GM12878 (cell line): ENCODE results near the gene SIGLEC12.

Experiments
- CREB1 ChIP-seq: IDR thresholded peaks from 2 replicates; pipeline ENCODE4 v1.6.1; 2012; ENCODE audit warnings: low read depth, mild to moderate bottlenecking, inconsistent platforms
- HDAC2 ChIP-seq: fragments of 200-600 bp; sonication (generic); IDR thresholded peaks from 2 replicates; pipeline ENCODE4 v1.6.1; 2017

GRCh38 chr19:51521357-51521756 is 19.8 kb upstream of the SIGLEC12 start:
- TF ChIP-seq CREB1 (no peak), HDAC2 (no peak)
